ENCODE results near the gene SEPTIN2.
A peak's percentile ranks its signal among the peaks of the same experiment; 100 is the strongest.
"Not testable (repeated sequence)": the region's sequence is repeated elsewhere in the genome, so short reads cannot be mapped to it uniquely, and the experiment has no call there.

SEPTIN2 gene

GRCh38 chr2:241354668-241355658 lies 39.2 kb downstream of the SEPTIN2 start:
- no peak for DNase-seq

- peak; percentile 93 for DNase-seq
Measured at GRCh38 chr2:241355983-241356870, 40.5 kb downstream of the SEPTIN2 start, which contains the start of gene FARP2. Gene FARP2 (plus strand): TSS chr2:241356285. CDS start chr2:241373108, 16,823 bp downstream.

- DNase-seq = no peak
Measured at GRCh38 chr2:241356871-241357260, 41.1 kb downstream of the SEPTIN2 start.

- no peak for DNase-seq
Measured at GRCh38 chr2:241357531-241357930, 41.8 kb downstream of the SEPTIN2 start.

GRCh38 chr2:241358470-241358869 lies 42.7 kb downstream of the SEPTIN2 start:
- DNase-seq = no peak

- DNase-seq = no peak
Measured at GRCh38 chr2:241359481-241360045, 43.8 kb downstream of the SEPTIN2 start.

- no peak for DNase-seq
Measured at GRCh38 chr2:241363426-241363825, 47.7 kb downstream of the SEPTIN2 start.

- DNase-seq = no peak
Measured at GRCh38 chr2:241364781-241365180, 49.1 kb downstream of the SEPTIN2 start.

GRCh38 chr2:241366678-241367077 lies 51.0 kb downstream of the SEPTIN2 start:
- DNase-seq = no peak

GRCh38 chr2:241368643-241369042 lies 52.9 kb downstream of the SEPTIN2 start:
- no peak for DNase-seq

- no peak for DNase-seq
Measured at GRCh38 chr2:241372361-241372992, 56.8 kb downstream of the SEPTIN2 start.

GRCh38 chr2:241373446-241373845 lies 57.7 kb downstream of the SEPTIN2 start:
- DNase-seq = peak; percentile 81

GRCh38 chr2:241373906-241374305 lies 58.2 kb downstream of the SEPTIN2 start:
- DNase-seq = not testable (repeated sequence)

GRCh38 chr2:241375300-241375699 lies 59.6 kb downstream of the SEPTIN2 start:
- DNase-seq = no peak

- no peak for DNase-seq
Measured at GRCh38 chr2:241376808-241377207, 61.1 kb downstream of the SEPTIN2 start.

GRCh38 chr2:241378816-241379215 lies 63.1 kb downstream of the SEPTIN2 start:
- no peak for DNase-seq

GRCh38 chr2:241379481-241380480 lies 64.1 kb downstream of the SEPTIN2 start:
- DNase-seq = no peak

- DNase-seq = no peak
Measured at GRCh38 chr2:241381872-241382271, 66.1 kb downstream of the SEPTIN2 start.

GRCh38 chr2:241385450-241385849 lies 69.7 kb downstream of the SEPTIN2 start:
- DNase-seq = not testable (repeated sequence)

GRCh38 chr2:241386519-241386918 lies 70.8 kb downstream of the SEPTIN2 start:
- no peak for DNase-seq

GRCh38 chr2:241389697-241390096 lies 74.0 kb downstream of the SEPTIN2 start:
- no peak for DNase-seq
